H1 (cell line): ENCODE data around the gene YPEL4. TPM values are rescaled to one million over a fixed set of nuclear protein-coding genes. Genes with fewer than 3 reads are reported as not detected.

Experiments
- CHD7 ChIP-seq: fragments of 300-600 bp; sonication (generic); IDR thresholded peaks from 2 replicates; pipeline ENCODE4 v1.7.1; 2012; ENCODE audit warnings: low read length, moderate library complexity, mild to moderate bottlenecking, inconsistent platforms; ENCODE audit not compliant: insufficient replicate concordance
- EGR1 ChIP-seq: IDR thresholded peaks from 2 replicates; pipeline ENCODE4 v1.6.1; 2011; ENCODE audit warnings: low read depth, low read length, borderline replicate concordance
- GABPA ChIP-seq: IDR thresholded peaks from 2 replicates; pipeline ENCODE4 v1.6.1; 2011; ENCODE audit warnings: mild to moderate bottlenecking, low read length, moderate library complexity, borderline replicate concordance; ENCODE audit not compliant: insufficient read depth
- JUN ChIP-seq: IDR thresholded peaks from 2 replicates; pipeline ENCODE4 v1.6.1; 2011; ENCODE audit warnings: low read depth, mild to moderate bottlenecking, improper control_type of control experiment, low read length
- KDM4A ChIP-seq: IDR thresholded peaks from one replicate; pipeline ENCODE4 v1.7.1; 2012; ENCODE audit warnings: low read depth, mild to moderate bottlenecking, moderate library complexity, low read length, inconsistent platforms; ENCODE audit not compliant: severe bottlenecking
- KDM5A ChIP-seq: fragments of 200-600 bp; IDR thresholded peaks from 2 replicates; pipeline ENCODE4 v1.7.1; 2012; ENCODE audit warnings: mild to moderate bottlenecking, low read length, inconsistent platforms, mixed read lengths
- PHF8 ChIP-seq: fragments of 200-600 bp; sonication (generic); conservative IDR thresholded peaks from 2 replicates; pipeline ENCODE4 v1.7.1; 2012; ENCODE audit warnings: low read depth, mild to moderate bottlenecking, inconsistent platforms, low read length, moderate library complexity
- RAD21 ChIP-seq, 2 experiments: IDR thresholded peaks in 1 of 2; conservative IDR thresholded peaks in 1 of 2; 2 replicates each; pipeline ENCODE4 v1.6.1; 2011; ENCODE audit warnings: low read depth in 2 of 2, low read length in 2 of 2, improper control_type of control experiment in 1 of 2, inconsistent platforms in 1 of 2, mild to moderate bottlenecking in 1 of 2, moderate library complexity in 1 of 2
- RFX5 ChIP-seq: IDR thresholded peaks from 2 replicates; pipeline ENCODE4 v1.6.1; 2011; ENCODE audit warnings: low read depth, low read length, improper control_type of control experiment, borderline replicate concordance
- TAF1 ChIP-seq: IDR thresholded peaks from 2 replicates; pipeline ENCODE4 v1.6.1; 2011; ENCODE audit warnings: mild to moderate bottlenecking, low read depth, low read length
- USF2 ChIP-seq: IDR thresholded peaks from 2 replicates; pipeline ENCODE4 v1.6.1; 2011; ENCODE audit warnings: low read length, improper control_type of control experiment
- polyA plus RNA-seq, 7 experiments: library from polyadenylated mRNA; depleted of rRNA in 3 of 7; stranded (reverse) in 5 of 7; unstranded in 2 of 7; fragments of >200 nt in 5 of 7; fragments of 200-250 nt in 2 of 7; gene quantifications; 1 replicate in 5 of 7; 2 replicates in 1 of 7; 4 replicates in 1 of 7; pipeline versions ENCODE4 v1.2.1 to v1.2.3, GENCODE V29; 2011 to 2013; ENCODE audit warnings: missing spikeins in 2 of 7, mixed read lengths in 2 of 7
- total RNA-seq: library from RNA; stranded (reverse); fragmentation: NEBNext Ultra II Directional; extraction: Animal tissue kit (Norgen Biotek cat#: 25700); gene quantifications from 2 replicates; pipeline ENCODE4 v1.2.1, GENCODE V29; 2021

The YPEL4 gene
- total and polyA plus RNA-seq, 2 of the 8 experiments (the other 6 are each of a cell fraction or from before 2014, with no cell fraction given): 0.13 to 0.38 TPM

GRCh38 chr11:57598831-57599155 is 50.9 kb downstream of the YPEL4 start (continued):
- no peak for TF ChIP-seq CHD7
- TF ChIP-seq TAF1: no peak
- no peak for TF ChIP-seq PHF8
- no peak for TF ChIP-seq JUN
- no peak for TF ChIP-seq GABPA
- no peak for TF ChIP-seq KDM4A
- TF ChIP-seq USF2: no peak
- TF ChIP-seq KDM5A: no peak
- TF ChIP-seq RFX5: no peak
- TF ChIP-seq RAD21 (IDR thresholded peaks at IDR 0.05 in 1 of 2, conservative IDR thresholded peaks at IDR 0.05 in 1 of 2; ENCODE audit: low read depth in 2 of 2, low read length in 2 of 2): no peak
- no peak for TF ChIP-seq EGR1
